Gastrocnemius medialis (tissue), 4 donors: ENCODE results near the gene CLDN25. TPM values are rescaled to one million over a fixed set of nuclear protein-coding genes. Genes with fewer than 3 reads are reported as not detected.

Experiments
- ATAC-seq, 2 donors: fragments of 150-250 bp; one replicate each; pipeline ENCODE4 v1.9.1; 2016
- DNase-seq, 2 donors: peaks; one replicate each; pipeline ENCODE4 v3.0.0-alpha.2; 2019
- H3K27ac ChIP-seq, 4 donors: fragments of 200-600 bp; sonication (generic); 1 replicate in 1 of 4; 2 replicates in 3 of 4; pipeline ENCODE4 v1.5.1; 2016 to 2018; ENCODE audit warnings: mild to moderate bottlenecking in 2 of 4, moderate library complexity in 1 of 4
- H3K27me3 ChIP-seq, 3 donors: fragments of 200-600 bp; sonication (generic) in 2 of 3; 1 replicate in 1 of 3; 2 replicates in 2 of 3; pipeline versions ENCODE4 v1.5.1 to v1.6.0; 2016 to 2019; ENCODE audit warnings: mild to moderate bottlenecking in 1 of 3, moderate library complexity in 1 of 3
- H3K36me3 ChIP-seq, 2 donors: fragments of 200-600 bp; sonication (generic) in 1 of 2; one replicate each; pipeline ENCODE4 v1.5.1; 2017 to 2018
- H3K4me1 ChIP-seq, 2 donors: fragments of 200-600 bp; sonication (generic) in 1 of 2; one replicate each; pipeline ENCODE4 v1.5.1; 2016 to 2017; ENCODE audit warnings: mild to moderate bottlenecking in 2 of 2
- H3K4me3 ChIP-seq, 4 donors: fragments of 200-600 bp; sonication (generic) in 3 of 4; 1 replicate in 1 of 4; 2 replicates in 3 of 4; pipeline ENCODE4 v1.5.1; 2016 to 2019; ENCODE audit warnings: mild to moderate bottlenecking in 2 of 4
- H3K9me3 ChIP-seq, 3 donors: fragments of 200-600 bp; sonication (generic) in 2 of 3; 1 replicate in 1 of 3; 2 replicates in 2 of 3; pipeline ENCODE4 v1.5.1; 2016 to 2019
- POLR2A ChIP-seq, 2 donors: fragments of 450-650 bp; IDR thresholded peaks; one replicate each; pipeline ENCODE4 v1.6.1; 2017; ENCODE audit warnings: antibody characterized with exemption in 2 of 2, mild to moderate bottlenecking in 2 of 2, moderate library complexity in 2 of 2
- in situ Hi-C, 4 donors: fragments of 200-750 bp; cut with MboI; loops; one replicate each; pipeline versions ENCODE4 v1.15.0 to v1.8.0; 2017; ENCODE audit warnings: low sequenced_read_pairs in 4 of 4
- intact Hi-C: fragments of 100-400 bp; cut with DNase I; formaldehyde crosslinking; loops from one replicate; pipeline ENCODE4 v1.15.1; 2023; ENCODE audit warnings: low total_unique reads
- total RNA-seq, 4 donors: library from RNA; depleted of rRNA; stranded (reverse); fragments of >200 nt; gene quantifications; one replicate each; pipeline versions ENCODE4 v1.1.0 to v1.2.3, GENCODE V29; 2016
- TF ChIP-seq, protein P1 (sequence below), 5 experiments: fragments of 450-650 bp in 3 of 5; fragments of 200-600 bp in 2 of 5; sonication (generic) in 2 of 5; IDR thresholded peaks in 4 of 5; conservative IDR thresholded peaks in 1 of 5; 1 replicate in 4 of 5; 2 replicates in 1 of 5; pipeline ENCODE4 v1.5.1; 2016 to 2019; ENCODE audit warnings: antibody characterized with exemption in 5 of 5, mild to moderate bottlenecking in 3 of 5, moderate library complexity in 3 of 5

The CLDN25 gene
- total RNA-seq, 4 donors from 2014 or later, result not detected

DNA sequence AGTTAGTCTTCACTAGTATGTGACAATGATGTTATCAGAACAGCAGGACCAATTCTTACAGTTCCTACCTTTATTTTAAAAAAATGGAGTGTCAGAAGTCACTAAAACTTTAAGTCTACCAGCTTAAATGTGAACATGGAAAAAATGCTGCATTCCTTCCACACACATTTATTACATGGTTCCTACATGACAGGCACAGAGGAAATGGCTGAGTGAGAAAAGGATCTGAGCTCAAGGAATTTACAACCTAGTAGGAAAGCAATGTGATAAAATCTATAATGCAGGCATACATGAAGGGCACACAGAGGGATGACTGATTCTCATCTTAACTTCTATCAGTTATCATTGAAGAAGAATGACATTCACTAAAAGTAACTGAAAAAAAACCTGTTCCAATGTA lies 23.0 kb downstream of the CLDN25 start:
- H3K36me3 ChIP-seq, result peaks cover 0 to 94% of the 10 kb centered on the region in 2 donors

DNA sequence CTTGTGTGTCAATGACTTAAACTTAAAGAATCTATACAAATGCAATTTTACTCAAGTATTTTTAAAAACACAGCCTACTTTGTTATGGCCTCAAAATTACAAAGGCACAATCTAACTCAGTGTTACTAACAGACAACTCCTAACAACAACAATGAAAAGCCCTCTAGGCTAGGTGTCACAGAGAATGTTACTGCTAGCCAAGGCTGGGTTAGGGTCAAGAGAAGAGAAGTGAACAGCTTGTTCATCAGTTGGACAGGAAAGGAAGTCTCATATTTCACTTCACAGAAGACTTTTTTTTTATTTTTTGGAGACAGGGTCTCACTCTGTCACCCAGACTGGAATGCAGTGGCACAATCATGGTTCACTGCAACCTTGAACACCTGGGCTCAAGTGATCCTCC lies 26.0 kb downstream of the CLDN25 start:
- H3K9me3 ChIP-seq, result no peaks in the 10 kb centered on the region
- TF ChIP-seq POLR2A (IDR thresholded peaks at IDR 0.05), result no peak
- TF ChIP-seq, protein P1, sequence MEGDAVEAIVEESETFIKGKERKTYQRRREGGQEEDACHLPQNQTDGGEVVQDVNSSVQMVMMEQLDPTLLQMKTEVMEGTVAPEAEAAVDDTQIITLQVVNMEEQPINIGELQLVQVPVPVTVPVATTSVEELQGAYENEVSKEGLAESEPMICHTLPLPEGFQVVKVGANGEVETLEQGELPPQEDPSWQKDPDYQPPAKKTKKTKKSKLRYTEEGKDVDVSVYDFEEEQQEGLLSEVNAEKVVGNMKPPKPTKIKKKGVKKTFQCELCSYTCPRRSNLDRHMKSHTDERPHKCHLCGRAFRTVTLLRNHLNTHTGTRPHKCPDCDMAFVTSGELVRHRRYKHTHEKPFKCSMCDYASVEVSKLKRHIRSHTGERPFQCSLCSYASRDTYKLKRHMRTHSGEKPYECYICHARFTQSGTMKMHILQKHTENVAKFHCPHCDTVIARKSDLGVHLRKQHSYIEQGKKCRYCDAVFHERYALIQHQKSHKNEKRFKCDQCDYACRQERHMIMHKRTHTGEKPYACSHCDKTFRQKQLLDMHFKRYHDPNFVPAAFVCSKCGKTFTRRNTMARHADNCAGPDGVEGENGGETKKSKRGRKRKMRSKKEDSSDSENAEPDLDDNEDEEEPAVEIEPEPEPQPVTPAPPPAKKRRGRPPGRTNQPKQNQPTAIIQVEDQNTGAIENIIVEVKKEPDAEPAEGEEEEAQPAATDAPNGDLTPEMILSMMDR (IDR thresholded peaks at IDR 0.05 in 4 of 5, conservative IDR thresholded peaks at IDR 0.05 in 1 of 5), result no peak
- no peak for DNase-seq
- no peak overlapping the region for H3K27ac ChIP-seq
- H3K4me1 ChIP-seq, result no peaks in the 10 kb centered on the region
- H3K27me3 ChIP-seq, result no peaks in the 10 kb centered on the region
- peaks cover 0 to 96% of the 10 kb centered on the region in 2 donors for H3K36me3 ChIP-seq
- ATAC-seq, result no peak
- intact Hi-C loops (no loop called here), in situ Hi-C loops (no loop called here)
- H3K4me3 ChIP-seq, result no peak overlapping the region

More for the DNA sequence above, 23.0 kb downstream of the CLDN25 start:
- no peaks in the 10 kb centered on the region for H3K4me1 ChIP-seq
- no peaks in the 10 kb centered on the region for H3K9me3 ChIP-seq
- in situ Hi-C loops (no loop called here), intact Hi-C loops (no loop called here)
- ATAC-seq (no peak), DNase-seq (no peak)
- no peak overlapping the region for H3K4me3 ChIP-seq
- TF ChIP-seq POLR2A (IDR thresholded peaks at IDR 0.05), result no peak
- TF ChIP-seq, protein P1 (IDR thresholded peaks at IDR 0.05 in 4 of 5, conservative IDR thresholded peaks at IDR 0.05 in 1 of 5), result no peak
- no peaks in the 10 kb centered on the region for H3K27me3 ChIP-seq
- H3K27ac ChIP-seq, result no peak overlapping the region

DNA sequence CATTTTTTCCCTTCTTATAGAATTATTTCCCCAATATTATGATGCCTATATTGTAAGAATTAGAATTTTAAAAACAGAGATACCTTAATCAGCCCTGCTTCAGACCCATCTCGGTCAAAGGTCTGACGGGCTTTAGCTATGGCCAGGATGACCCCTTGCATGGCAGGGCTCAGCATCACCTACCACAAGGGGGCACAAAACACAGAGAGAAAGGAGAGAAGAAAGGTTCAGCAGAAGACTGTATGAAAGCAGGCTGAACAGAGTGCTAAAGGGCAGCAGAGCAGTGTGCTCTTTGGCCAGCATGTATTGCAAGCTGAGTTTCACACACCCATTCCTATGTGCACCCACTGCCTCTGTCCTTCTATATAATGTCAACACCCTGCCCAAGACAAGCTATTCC lies 26.8 kb downstream of the CLDN25 start:
- ATAC-seq (peak in 1 of 2 donors; percentile 62), DNase-seq (no peak)
- Histone ChIP-seq H3K36me3 (peaks cover 0 to 96% of the 10 kb centered on the region in 2 donors), H3K27me3 (no peaks in the 10 kb centered on the region), H3K27ac (no peak overlapping the region), H3K4me1 (no peaks in the 10 kb centered on the region), H3K4me3 (no peak overlapping the region), H3K9me3 (no peaks in the 10 kb centered on the region)
- TF ChIP-seq POLR2A (IDR thresholded peaks at IDR 0.05), result no peak
- TF ChIP-seq, protein P1 (IDR thresholded peaks at IDR 0.05 in 4 of 5, conservative IDR thresholded peaks at IDR 0.05 in 1 of 5), result no peak
- in situ Hi-C loops, result no loop called here
- intact Hi-C loops, result no loop called here

DNA sequence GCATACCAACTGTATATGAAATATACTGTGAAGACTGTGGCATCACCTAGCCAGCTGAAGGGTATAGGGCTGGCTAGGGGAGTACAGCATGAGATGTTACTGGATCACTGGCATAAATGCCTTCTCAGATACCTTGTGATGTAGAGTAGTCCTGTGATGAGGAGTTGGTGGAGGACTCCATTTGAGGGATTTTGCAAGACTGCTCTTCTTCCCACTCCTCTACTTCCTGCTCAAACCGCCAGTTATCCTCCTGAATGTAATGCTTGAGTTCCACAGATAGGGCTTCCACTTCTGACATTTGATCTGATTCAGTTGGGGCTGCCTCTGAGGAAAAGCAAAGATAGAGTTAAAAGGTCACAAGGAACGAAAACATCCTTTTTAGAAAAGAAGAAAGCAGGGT lies 29.3 kb downstream of the CLDN25 start:
- Histone ChIP-seq H3K36me3 (peaks cover 0 to 96% of the 10 kb centered on the region in 2 donors), H3K9me3 (no peaks in the 10 kb centered on the region), H3K4me3 (no peak overlapping the region), H3K4me1 (no peaks in the 10 kb centered on the region), H3K27ac (no peak overlapping the region), H3K27me3 (no peaks in the 10 kb centered on the region)
- TF ChIP-seq POLR2A (IDR thresholded peaks at IDR 0.05), result no peak
- TF ChIP-seq, protein P1 (IDR thresholded peaks at IDR 0.05 in 4 of 5, conservative IDR thresholded peaks at IDR 0.05 in 1 of 5), result no peak
- in situ Hi-C loops, result no loop called here
- intact Hi-C loops, result no loop called here
- no peak for ATAC-seq
- DNase-seq, result no peak

DNA sequence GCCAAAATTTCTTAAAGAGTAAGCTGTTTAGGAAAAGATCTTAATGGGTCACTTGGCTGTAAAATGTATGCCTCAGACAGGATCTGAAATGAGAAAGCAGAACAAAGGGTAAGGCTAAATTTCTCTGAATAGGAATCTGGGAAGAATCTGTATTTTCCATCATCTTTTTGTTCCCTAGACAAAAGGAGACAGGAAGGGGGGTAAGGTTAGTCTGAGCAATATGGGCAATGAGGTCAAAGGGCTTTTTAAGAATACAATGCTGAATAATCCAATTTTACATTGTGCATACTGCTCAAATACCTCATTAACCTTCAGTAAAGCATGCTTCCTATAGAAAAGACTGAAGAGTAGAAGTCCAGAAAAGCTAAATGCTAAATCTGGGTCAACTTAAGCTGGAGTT lies 34.6 kb downstream of the CLDN25 start:
- no peak overlapping the region for H3K4me3 ChIP-seq
- H3K9me3 ChIP-seq, result no peaks in the 10 kb centered on the region
- DNase-seq (no peak), ATAC-seq (no peak)
- in situ Hi-C loops (no loop called here), intact Hi-C loops (no loop called here)
- no peaks in the 10 kb centered on the region for H3K4me1 ChIP-seq
- H3K36me3 ChIP-seq, result peaks cover 0 to 85% of the 10 kb centered on the region in 2 donors
- no peak for TF ChIP-seq POLR2A (IDR thresholded peaks at IDR 0.05)
- TF ChIP-seq, protein P1 (IDR thresholded peaks at IDR 0.05 in 4 of 5, conservative IDR thresholded peaks at IDR 0.05 in 1 of 5), result no peak
- no peak overlapping the region for H3K27ac ChIP-seq
- no peaks in the 10 kb centered on the region for H3K27me3 ChIP-seq
